Suprapubic skin (tissue), 4 donors: Measurements from ENCODE around the gene RHOT1. TPM values are rescaled to one million over a fixed set of nuclear protein-coding genes. Genes with fewer than 3 reads are reported as not detected.
"Not testable (repeated sequence)": the region's sequence is repeated elsewhere in the genome, so short reads cannot be mapped to it uniquely, and the experiment has no call there.

ENCODE experiments used
- DNase-seq, 2 donors: peaks; one replicate each; pipeline ENCODE4 v3.0.0-alpha.2; 2019; ENCODE audit warnings: low spot score in 2 of 2
- H3K27ac ChIP-seq: fragments of 200-600 bp; sonication (generic); one replicate; pipeline ENCODE4 v1.5.1; 2019
- H3K27me3 ChIP-seq: fragments of 200-600 bp; sonication (generic); one replicate; pipeline ENCODE4 v1.5.1; 2019
- H3K36me3 ChIP-seq: fragments of 200-600 bp; sonication (generic); one replicate; pipeline ENCODE4 v1.5.1; 2019
- H3K4me1 ChIP-seq: fragments of 200-600 bp; sonication (generic); one replicate; pipeline ENCODE4 v1.5.1; 2019
- H3K4me3 ChIP-seq: fragments of 200-600 bp; sonication (generic); one replicate; pipeline ENCODE4 v1.5.1; 2019; ENCODE audit warnings: mild to moderate bottlenecking
- H3K9me3 ChIP-seq: fragments of 200-600 bp; sonication (generic); one replicate; pipeline ENCODE4 v1.5.1; 2019
- CTCF ChIP-seq, 2 donors: fragments of 200-600 bp in 1 of 2; fragments of 450-650 bp in 1 of 2; sonication (generic) in 1 of 2; IDR thresholded peaks; one replicate each; pipeline ENCODE4 v1.5.1; 2016 to 2019; ENCODE audit warnings: antibody characterized with exemption in 2 of 2, mild to moderate bottlenecking in 1 of 2, moderate library complexity in 1 of 2
- EP300 ChIP-seq: sonication (generic); formaldehyde crosslinking; IDR thresholded peaks from one replicate; pipeline ENCODE4 v1.6.1; 2017; ENCODE audit warnings: antibody characterized with exemption
- POLR2A ChIP-seq, 2 donors: fragments of 450-650 bp; IDR thresholded peaks; one replicate each; pipeline ENCODE4 v1.6.1; 2017; ENCODE audit warnings: antibody characterized with exemption in 2 of 2, mild to moderate bottlenecking in 2 of 2, moderate library complexity in 2 of 2
- POLR2AphosphoS5 ChIP-seq, 3 donors: sonication (generic); formaldehyde crosslinking; IDR thresholded peaks; one replicate each; pipeline ENCODE4 v1.6.1; 2017; ENCODE audit warnings: antibody characterized with exemption in 3 of 3
- WGBS: methylation state at CpG from one replicate; pipeline ENCODE4 v1.1.5; 2018; 5-methylcytosine and 5-hydroxymethylcytosine counted together
- total RNA-seq, 4 donors: library from RNA; depleted of rRNA; stranded (reverse); fragments of >200 nt; gene quantifications; one replicate each; pipeline ENCODE4 v1.1.0, GENCODE V29; 2016

The RHOT1 gene
- 100 to 1,000 TPM in 1 of 4 donors, 10 to 100 TPM in 3; 50.0 to 102 (median 61.4) TPM for total RNA-seq

DNA sequence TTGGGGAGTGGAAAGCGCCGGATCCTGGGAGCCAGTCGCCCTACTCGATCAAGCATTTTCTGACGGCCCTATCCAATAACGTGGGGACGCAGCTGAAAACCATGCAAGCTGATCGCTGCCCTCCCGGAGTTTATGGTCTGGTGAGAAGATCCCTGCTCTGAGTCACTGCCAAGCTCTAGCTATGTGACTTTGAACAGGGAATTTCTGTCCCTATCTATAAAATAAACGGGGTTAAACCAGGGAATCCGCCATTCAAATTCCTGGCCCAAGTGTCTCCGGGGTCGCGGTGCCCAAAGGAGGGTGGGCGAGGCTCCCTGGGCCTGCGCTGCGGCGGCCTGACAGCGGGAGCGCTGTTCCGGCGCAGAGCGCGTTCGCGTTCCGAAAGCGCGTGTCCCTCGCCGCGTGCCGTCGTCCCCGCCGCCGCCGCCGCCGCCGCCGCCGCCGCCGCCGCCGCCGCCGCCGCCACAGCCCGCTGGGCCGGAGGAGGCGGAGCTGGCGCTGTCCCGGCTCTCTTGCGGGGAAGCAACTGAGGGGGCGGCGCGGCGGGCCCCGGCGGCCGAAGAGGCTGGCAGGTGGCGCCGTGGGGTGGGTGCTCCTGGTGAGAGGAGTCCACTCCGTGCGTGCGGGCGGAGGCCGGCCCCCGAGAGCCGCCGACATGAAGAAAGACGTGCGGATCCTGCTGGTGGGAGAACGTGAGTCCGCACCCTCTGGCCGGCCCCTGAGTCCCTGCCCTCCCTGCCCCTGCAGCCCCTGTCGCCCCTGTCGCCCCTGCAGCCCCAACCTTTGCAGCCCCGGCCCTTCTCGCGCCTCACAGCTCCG is at the start of gene RHOT1:
RHOT1 (plus strand) TSS at position 465 of the 819 bp plus-strand sequence; CDS start at position 656, 191 bp downstream.
- Histone ChIP-seq H3K4me1 (peaks cover 49% of the 10 kb centered on the region), H3K9me3 (no peaks in the 10 kb centered on the region), H3K27ac (peak within 1 kb of the TSS; percentile 92), H3K36me3 (no peaks in the 10 kb centered on the region), H3K27me3 (no peaks in the 10 kb centered on the region), H3K4me3 (peak within 1 kb of the TSS; percentile 98)
- WGBS = 0% methylated on average over 15 of the region's 84 CpGs
- TF ChIP-seq CTCF (IDR thresholded peaks at IDR 0.05) (peak; percentile 41 to 62), POLR2A (IDR thresholded peaks at IDR 0.05) (peak in 1 of 2 donors; percentile 14), POLR2AphosphoS5 (IDR thresholded peaks at IDR 0.05) (peak in 2 of 3 donors; percentile 47 to 55), EP300 (no peak)
- peak; percentile 79 to 87 for DNase-seq

DNA sequence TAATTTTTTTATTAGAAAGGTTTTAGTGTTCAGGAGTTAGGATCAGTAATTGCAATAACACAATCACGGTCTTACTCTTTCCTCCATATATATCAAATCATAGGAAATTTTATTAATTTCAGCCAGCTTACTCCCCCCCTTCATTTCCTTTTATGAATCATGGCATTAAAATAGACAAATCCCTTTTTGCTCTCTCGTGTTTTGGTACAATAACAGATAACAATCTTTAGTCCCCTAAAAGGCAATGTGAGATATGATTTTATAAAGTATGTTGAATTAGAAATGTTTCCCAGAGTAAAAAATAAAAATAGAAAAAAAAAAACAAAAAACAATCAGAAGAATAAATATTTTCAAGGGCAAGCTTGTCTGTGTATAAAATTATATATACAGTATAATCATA is 42.6 kb upstream of the RHOT1 start:
- TF ChIP-seq CTCF (IDR thresholded peaks at IDR 0.05) (no peak), EP300 (no peak)
- Histone ChIP-seq H3K4me3 (no peak overlapping the region), H3K9me3 (no peaks in the 10 kb centered on the region), H3K27me3 (no peaks in the 10 kb centered on the region), H3K27ac (no peak overlapping the region), H3K4me1 (no peaks in the 10 kb centered on the region), H3K36me3 (no peaks in the 10 kb centered on the region)
- DNase-seq = no peak
- WGBS = 64% methylated on average over 2 of the region's 2 CpGs

- H3K27me3 ChIP-seq, H3K36me3 ChIP-seq, H3K9me3 ChIP-seq, H3K4me1 ChIP-seq, DNase-seq, H3K27ac ChIP-seq, H3K4me3 ChIP-seq: not testable (repeated sequence)
- WGBS = 91% methylated on average over 8 of the region's 8 CpGs
Measured at GRCh38 chr17:32100323-32100722, 42.0 kb upstream of the RHOT1 start.

DNA sequence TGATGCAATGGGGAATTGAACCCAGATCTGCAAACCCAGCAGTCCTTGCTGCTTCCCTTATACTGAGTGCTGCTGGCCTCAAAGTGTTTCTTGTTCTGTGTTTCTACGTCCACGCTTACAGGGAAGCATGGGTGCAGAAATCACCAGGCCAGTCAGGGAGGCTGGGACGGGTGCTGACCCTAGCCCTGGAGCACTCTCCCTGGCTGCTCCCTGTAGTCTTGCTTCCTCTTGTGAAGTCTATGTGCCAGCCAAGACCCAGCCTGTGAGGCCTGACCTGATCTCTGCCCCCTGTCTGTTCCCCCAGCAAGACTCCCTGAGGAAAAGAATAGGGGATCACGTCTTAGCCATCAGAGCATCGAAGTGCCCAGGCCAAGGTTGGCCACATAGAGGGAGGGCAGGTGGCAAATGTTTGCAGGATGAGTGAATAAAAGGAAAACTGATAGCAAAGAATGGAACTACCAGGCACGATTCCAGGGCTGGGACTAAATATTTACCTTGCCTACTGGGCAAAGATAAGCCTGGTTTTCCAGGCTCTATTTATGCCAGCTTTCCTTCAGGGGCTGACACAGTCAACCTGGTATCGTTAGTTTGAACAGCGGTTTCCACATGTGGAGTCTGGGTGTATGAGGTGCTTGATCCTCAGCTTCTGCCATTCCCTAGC is 41.2 kb upstream of the RHOT1 start:
- DNase-seq = peak in 1 of 2 donors; percentile 31
- Histone ChIP-seq H3K27ac (no peak overlapping the region), H3K4me1 (no peaks in the 10 kb centered on the region), H3K27me3 (no peaks in the 10 kb centered on the region), H3K9me3 (no peaks in the 10 kb centered on the region), H3K4me3 (no peak overlapping the region), H3K36me3 (no peaks in the 10 kb centered on the region)
- TF ChIP-seq EP300 (no peak), CTCF (IDR thresholded peaks at IDR 0.05) (no peak), POLR2AphosphoS5 (IDR thresholded peaks at IDR 0.05) (no peak), POLR2A (IDR thresholded peaks at IDR 0.05) (no peak)
- 64% methylated on average over 8 of the region's 8 CpGs for WGBS

GRCh38 chr17:32102172-32102571 is 40.1 kb upstream of the RHOT1 start:
- H3K4me1 ChIP-seq = no peaks in the 10 kb centered on the region
- peak in 1 of 2 donors; percentile 18 for DNase-seq
- H3K27ac ChIP-seq = no peak overlapping the region
- no peaks in the 10 kb centered on the region for H3K27me3 ChIP-seq
- H3K36me3 ChIP-seq = no peaks in the 10 kb centered on the region
- H3K4me3 ChIP-seq = no peak overlapping the region
- TF ChIP-seq POLR2AphosphoS5 (IDR thresholded peaks at IDR 0.05) (no peak), EP300 (no peak), POLR2A (IDR thresholded peaks at IDR 0.05) (no peak)
- 89% methylated on average over 5 of the region's 5 CpGs for WGBS
- no peaks in the 10 kb centered on the region for H3K9me3 ChIP-seq

DNA sequence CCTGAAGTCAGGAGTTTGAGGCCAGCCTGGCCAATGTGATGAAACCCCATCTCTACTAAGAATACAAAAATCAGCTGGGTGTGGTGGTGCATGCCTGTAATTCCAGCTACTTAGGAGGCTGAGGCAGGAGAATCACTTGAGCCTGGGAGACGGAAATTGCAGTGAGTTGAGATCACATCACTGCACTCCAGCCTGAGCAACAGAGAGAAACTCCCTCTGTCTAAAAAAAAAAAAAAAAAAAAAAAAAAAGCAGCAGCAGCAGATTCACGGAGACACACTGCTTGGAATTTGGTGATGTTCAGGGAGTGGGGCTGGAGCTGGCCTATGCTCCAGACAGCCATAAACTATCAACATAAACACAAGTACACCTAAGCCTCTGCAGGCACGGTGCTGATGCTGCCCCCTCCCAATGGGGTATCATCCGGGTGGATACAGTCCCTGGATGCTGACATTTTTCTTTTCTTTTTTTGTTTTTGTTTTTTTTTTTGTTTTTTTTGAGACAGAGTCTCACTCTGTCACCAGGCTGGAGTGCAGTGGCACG is 39.6 kb upstream of the RHOT1 start:
- Histone ChIP-seq H3K4me1 (no peaks in the 10 kb centered on the region), H3K9me3 (no peaks in the 10 kb centered on the region), H3K27me3 (no peaks in the 10 kb centered on the region), H3K4me3 (no peak overlapping the region), H3K36me3 (no peaks in the 10 kb centered on the region), H3K27ac (no peak overlapping the region)
- 90% methylated on average over 5 of the region's 5 CpGs for WGBS
- DNase-seq = peak in 1 of 2 donors; percentile 53
- no peak for TF ChIP-seq CTCF (IDR thresholded peaks at IDR 0.05)
- no peak for TF ChIP-seq POLR2AphosphoS5 (IDR thresholded peaks at IDR 0.05)
- TF ChIP-seq EP300 = no peak
- no peak for TF ChIP-seq POLR2A (IDR thresholded peaks at IDR 0.05)
